GM18873 (cell line): Measurements from ENCODE around the gene HPS3.

Source experiments
- ATAC-seq: cut with Tn5 transposase; IDR thresholded peaks from one replicate; pipeline ENCODE4 v1.9.1; 2021; ENCODE audit warnings: mild to moderate bottlenecking, moderate library complexity, moderate number of reproducible peaks; ENCODE audit not compliant: unreplicated experiment, low FRiP score

The HPS3 gene

DNA sequence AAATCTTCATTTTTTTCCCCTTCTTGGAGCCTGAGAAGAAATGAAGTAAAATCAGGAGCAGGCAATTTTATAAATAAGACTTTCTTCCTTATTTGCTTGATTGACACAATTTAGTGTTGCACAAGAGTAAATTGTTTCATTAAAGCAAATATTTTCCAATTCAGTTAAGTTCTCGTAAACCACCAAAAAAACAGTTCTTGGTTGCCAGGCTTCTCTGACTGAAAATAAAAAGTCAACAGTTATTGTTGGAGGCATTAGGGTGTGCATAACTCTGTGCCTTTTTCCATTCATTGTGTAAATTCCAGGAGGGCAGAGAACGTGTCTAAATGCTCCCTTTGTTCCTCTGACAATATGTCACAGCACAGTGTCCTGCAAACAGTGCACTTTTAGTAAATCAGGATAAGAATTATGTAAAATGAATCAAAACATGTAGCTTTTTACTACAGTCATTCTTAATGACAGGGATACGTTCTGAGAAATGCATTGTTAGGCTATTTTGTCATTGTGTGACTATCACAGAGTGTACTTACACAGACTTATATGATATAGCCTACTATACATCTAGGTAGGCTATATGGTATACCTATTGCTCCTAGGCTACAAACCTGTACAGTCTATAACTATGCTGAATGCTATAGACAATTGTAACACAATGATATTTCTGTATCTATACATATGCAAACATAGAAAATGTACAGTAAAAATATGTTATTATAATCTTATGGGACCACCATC lies 92.5 kb downstream of the HPS3 start, which contains the start of gene CP:
TSS of gene CP (minus strand) at position 47 of the 735 bp plus-strand sequence. CDS start at position 10, 37 bp downstream.
- no peak for ATAC-seq
